ENCODE data around the gene MMEL1. TPM values are rescaled to one million over a fixed set of nuclear protein-coding genes. Genes with fewer than 3 reads are reported as not detected.

MMEL1 gene
- total RNA-seq, 1 donor from 2014 or later = 2.0 TPM

GRCh38 chr1:2545754-2546514 lies 86.9 kb downstream of the MMEL1 start:
- intact Hi-C loops (cut with micrococcal nuclease) = loop anchor here (2.0 to 5.0 kb wide), 5 partner anchors 244 to 1356 kb away; partner anchors contain the start of genes C1orf174, CEP104 and DFFB

- intact Hi-C loops (cut with micrococcal nuclease) = loop anchor here (5.0 kb wide), 3 partner anchors 243 to 1357 kb away; partner anchors contain the start of genes C1orf174, CEP104 and DFFB
These were observed 87.8 kb downstream of the MMEL1 start for GRCh38 chr1:2544875-2545640.

DNA sequence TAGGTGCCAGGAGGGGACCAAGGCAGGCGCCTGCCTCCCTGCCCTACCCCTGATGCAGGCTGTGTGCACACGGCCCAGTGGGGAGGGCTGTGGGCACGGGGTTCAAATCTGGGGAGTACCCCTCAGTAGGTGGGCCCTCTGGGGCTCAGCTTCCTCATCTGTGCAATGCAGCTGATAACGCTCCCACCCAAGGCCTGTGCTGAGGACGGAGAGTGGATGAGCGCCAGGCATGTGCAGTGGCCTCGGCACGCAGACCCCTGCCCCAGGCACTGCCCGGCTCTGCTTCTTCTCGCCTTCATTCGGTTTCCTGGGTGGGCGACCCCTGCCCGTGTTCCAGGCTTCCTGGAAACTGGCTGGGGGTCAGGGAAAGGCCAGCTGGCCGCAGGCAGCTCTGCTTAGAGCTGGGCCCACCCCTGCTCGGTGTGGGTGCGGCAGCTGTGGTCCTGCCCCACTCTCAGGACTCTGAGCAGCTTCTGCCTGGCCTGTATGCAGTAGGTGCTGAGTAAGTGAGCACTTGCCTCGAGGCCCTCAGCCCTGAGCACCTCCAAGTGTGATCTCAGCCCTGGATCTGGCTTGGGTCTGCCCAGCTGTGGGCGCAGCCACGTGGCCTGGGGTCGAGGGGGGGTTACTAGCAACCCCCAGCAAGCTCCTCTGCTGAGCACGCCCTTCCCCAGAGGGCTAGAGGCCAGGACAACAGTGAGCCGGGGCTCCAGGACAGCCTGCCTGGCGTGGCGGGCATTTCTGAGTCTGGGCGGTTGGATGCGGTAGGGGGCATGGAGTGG lies 88.5 kb downstream of the MMEL1 start:
- intact Hi-C loops (cut with micrococcal nuclease) = no loop called here

DNA sequence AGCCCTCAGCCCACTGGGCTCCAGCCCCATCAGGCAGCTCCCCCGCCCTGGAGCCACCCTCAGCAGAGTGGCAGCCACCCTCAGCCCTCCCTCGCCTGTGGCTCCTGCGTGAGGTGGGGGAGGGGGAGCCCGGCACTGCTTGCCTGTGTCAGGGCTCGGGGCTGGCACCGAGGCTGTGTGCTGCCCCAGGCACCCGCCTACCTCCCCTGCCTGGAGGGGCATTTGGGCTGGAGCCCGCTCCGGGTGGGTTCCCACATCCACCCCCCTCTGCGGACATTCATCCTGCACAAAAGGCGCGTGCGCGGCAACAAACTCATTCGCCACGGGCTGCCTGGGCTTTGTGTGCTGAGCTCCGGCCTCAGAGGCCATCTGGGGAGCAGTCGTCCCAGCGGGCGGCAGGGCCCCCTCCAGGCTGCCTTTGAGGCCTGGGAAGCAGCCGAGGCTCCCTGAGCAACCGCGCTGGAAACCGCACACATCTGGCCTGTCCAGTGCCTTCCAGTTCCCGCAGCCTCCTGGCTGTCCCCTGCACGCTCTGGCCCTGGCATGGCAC lies 89.2 kb downstream of the MMEL1 start:
- intact Hi-C loops (cut with micrococcal nuclease) = no loop called here

DNA sequence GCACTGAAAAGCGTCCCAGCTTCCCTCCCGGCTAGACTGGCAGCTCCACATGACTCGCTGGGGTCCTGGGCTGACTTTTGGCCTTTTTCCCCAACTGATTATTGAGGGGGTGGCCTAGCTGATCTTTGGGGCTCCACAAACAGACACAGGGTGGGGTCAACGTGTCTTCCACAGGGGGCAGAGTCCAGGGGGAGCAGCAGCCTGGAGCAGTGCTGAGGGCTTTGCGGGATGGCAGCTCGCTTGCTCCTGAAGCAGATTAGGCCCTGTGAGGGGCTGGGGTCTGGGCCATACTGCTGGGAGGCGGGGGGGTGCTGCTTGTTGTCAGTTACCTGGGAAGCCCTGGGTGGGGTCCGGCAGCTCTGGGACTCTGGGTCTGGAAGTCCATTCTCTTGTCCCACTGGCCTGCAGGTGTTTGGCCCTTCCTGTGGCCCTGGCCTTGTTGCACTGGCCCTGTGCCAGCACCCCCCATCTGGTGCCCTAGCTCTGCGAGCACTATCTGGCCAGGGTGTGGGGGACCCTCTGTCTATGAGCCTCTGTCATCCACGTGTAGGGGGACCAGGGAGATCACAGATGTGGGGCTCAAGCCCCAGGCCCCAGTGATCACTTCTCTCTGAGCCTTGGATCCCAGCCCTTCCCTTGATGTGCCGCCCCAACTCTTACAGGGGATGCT lies 90.4 kb downstream of the MMEL1 start:
- intact Hi-C loops (cut with micrococcal nuclease) = no loop called here

- intact Hi-C loops (cut with micrococcal nuclease) = no loop called here
These were observed 91.1 kb downstream of the MMEL1 start for GRCh38 chr1:2541619-2542245.

DNA sequence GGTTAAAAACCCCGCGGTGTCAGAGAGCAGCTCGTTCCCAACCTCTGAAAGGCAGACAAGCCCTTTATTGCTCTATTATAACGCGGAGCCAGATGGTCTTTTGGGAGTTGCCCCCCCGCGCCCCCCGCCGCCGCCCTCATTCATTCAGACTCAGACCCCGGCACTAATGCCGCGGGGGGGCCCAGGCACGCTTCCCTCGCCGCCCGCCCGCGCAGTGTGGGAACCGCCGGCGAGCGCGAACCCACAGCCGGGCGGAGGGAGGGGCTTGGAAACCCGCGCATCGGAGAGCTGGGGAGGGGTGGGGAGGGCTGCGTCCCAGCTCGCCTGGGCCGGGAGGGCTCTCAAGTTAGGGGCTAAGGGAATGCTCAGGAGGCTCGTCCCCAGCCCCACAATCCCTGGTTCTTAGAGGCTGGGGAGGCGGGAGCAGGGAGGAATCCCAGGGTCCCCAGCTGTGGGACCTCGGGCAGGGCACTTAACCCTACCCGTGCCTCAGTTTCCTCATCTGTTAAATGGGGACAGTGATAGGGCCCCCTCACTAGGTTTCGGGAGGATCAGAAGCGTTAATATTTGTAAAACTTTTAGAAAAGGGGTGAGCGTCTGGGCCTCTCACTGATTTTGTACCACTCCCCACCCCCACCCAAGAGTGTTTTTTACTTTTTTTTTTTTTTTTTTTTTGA lies 91.9 kb downstream of the MMEL1 start:
- intact Hi-C loops (cut with micrococcal nuclease) = no loop called here

Other genes with a start within 250 kb of the MMEL1 start
- gene MORN1, start 241.5 kb downstream of the MMEL1 start, total RNA-seq = 5.8 and 7.8 TPM in 2 replicates
- gene RER1, start 241.2 kb downstream of the MMEL1 start, total RNA-seq = 144 and 162 TPM in 2 replicates
- 11.4 and 14.4 TPM in 2 replicates for gene PEX10, start 220.5 kb downstream of the MMEL1 start, total RNA-seq
- 13.5 and 14.0 TPM in 2 replicates for gene PLCH2, start 156.7 kb downstream of the MMEL1 start, total RNA-seq
- gene PANK4, start 106.4 kb downstream of the MMEL1 start, total RNA-seq = 76.6 and 80.1 TPM in 2 replicates
- not detected in 2 replicates for gene HES5, start 102.8 kb downstream of the MMEL1 start, total RNA-seq
- 263 and 264 TPM in 2 replicates for gene TNFRSF14, start 76.6 kb downstream of the MMEL1 start, total RNA-seq
- gene PRXL2B, start 46.2 kb downstream of the MMEL1 start, total RNA-seq = 35.2 and 37.4 TPM in 2 replicates
- 2.3 TPM in 2 replicates for gene TTC34, start 168.7 kb upstream of the MMEL1 start, total RNA-seq